GM23248 (cell line): Measurements from ENCODE around the gene ATP8B3.

Experiments
- EZH2 ChIP-seq: fragments of 200-600 bp; sonication (generic); IDR thresholded peaks from 2 replicates; pipeline ENCODE4 v1.6.1; 2018; ENCODE audit warnings: antibody characterized with exemption, mild to moderate bottlenecking; ENCODE audit not compliant: insufficient read depth, poor library complexity, severe bottlenecking
- EZH2phosphoT487 ChIP-seq: fragments of 200-600 bp; sonication (generic); IDR thresholded peaks from 2 replicates; pipeline ENCODE4 v1.6.1; 2018; ENCODE audit warnings: antibody characterized with exemption, moderate library complexity, mild to moderate bottlenecking, low read depth; ENCODE audit not compliant: insufficient read depth

DNA sequence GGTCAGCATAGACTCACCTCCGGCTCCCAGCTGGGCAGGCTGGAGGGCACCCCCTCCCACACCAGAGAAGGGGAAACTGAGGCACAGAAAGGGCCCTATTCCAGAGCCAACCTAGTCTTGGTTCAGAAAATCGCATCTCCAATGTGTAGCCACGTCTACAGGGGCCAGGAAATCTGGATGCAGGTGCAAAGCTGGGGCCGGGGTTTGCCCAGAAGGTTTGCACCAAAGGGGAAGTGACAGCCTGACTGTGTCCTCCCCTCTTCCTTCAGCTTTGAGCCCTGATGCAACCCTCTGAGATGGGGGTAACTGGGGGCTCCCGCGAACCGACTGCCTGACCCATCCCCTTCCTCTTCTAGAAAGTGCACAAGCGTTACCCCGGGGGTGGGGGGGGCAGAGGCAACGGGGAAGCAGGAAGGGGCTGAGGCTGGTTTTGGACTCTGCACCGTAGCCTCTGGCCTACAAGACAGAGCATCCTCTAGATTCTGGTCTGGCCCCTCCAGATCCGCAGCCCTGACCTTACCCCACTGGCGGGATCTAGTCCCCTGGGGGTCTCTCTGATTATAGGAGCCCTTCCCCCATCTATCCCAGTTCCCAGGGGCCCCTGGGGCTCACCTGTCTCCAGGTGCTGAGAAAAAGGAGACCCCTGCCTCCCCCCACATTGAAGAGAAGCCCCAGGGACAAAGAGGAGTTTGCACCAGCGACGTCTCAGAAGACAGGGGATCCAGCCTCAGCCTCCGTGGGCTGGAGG is 59.9 kb downstream of the ATP8B3 start:
- TF ChIP-seq EZH2phosphoT487 (no peak), EZH2 (peak; percentile 65)
